ENCODE measurements around the gene TNFAIP8L3. TPM values are rescaled to one million over a fixed set of nuclear protein-coding genes. Genes with fewer than 3 reads are reported as not detected.

The TNFAIP8L3 gene
- polyA plus RNA-seq, 3 donors from 2014 or later, result not detected

DNA sequence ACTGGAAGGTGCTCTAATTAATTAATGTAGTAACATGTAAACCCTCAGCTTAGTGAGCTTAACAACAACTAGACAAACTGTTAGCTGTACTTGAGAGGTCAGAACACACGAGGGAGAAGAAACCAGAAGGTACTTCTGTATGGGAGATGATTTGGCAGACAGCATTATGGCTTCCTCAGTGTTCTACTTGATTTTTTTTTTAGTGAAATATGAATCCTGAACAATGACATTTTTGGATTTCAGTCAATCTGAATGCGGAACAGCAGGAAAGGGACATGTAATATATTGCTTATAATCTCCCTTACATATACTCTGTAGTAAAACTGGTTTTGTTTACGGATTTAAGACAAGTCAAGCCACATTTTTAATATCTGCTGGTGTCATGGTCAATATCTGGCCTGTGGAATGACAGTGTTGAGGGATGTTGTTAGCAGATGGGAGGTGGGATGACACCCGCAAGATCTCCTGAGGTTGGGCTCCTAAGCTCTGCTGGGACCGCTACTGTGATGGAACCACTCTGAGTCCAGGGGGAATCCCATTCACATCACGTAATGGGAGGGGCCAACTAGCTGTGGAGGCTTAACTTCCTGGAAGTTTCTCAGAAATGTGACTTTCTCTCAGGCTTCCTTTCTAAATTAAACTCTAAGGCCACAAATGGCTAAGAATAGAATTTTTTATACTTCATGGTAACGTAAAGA lies 18.7 kb downstream of the TNFAIP8L3 start:
- Mint-ChIP-seq H3K4me1 (peaks cover 34 to 48% of the 10 kb centered on the region in 2 donors), H3K36me3 (peaks cover 0 to 3% (median 0%) of the 10 kb centered on the region in 3 donors), H3K27ac (peak overlapping the region in 2 of 6 donors; percentile 30 to 54), H3K9me3 (peaks cover 0 to 2% (median 0%) of the 10 kb centered on the region in 6 donors), H3K27me3 (ENCODE audit: low read depth in 3 of 3) (peaks cover 11 to 24% (median 16%) of the 10 kb centered on the region in 3 donors), H3K4me3 (peak overlapping the region in 2 of 5 donors; percentile 14 to 27)
- DNase-seq, result peak in 1 of 3 donors; percentile 10

DNA sequence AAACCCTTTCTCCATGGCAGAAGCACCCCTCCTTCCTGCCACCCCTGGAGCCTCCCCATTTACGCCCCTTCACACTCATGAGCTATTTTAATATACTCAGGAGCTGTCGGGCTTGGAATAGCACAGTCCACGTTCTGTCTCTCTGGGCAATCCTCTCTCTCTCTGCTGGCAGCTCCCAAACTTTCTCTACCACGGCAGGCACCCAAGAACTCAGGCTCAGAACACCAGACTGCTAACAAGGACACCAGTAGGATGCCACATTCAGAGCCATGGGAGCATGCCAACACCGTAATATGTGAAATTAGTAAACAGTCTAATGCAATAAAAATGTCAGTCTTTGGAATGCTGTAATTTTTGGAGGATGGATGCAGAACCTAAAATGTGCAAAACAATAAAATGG lies 19.3 kb downstream of the TNFAIP8L3 start:
- DNase-seq, result no peak
- Mint-ChIP-seq H3K27me3 (ENCODE audit: low read depth in 3 of 3) (peaks cover 11 to 24% (median 16%) of the 10 kb centered on the region in 3 donors), H3K27ac (peak overlapping the region in 1 of 6 donors; percentile 30), H3K4me3 (no peak overlapping the region), H3K4me1 (peaks cover 34 to 50% of the 10 kb centered on the region in 2 donors), H3K36me3 (peaks cover 0 to 3% (median 0%) of the 10 kb centered on the region in 3 donors), H3K9me3 (peaks cover 0 to 2% (median 0%) of the 10 kb centered on the region in 6 donors)

DNA sequence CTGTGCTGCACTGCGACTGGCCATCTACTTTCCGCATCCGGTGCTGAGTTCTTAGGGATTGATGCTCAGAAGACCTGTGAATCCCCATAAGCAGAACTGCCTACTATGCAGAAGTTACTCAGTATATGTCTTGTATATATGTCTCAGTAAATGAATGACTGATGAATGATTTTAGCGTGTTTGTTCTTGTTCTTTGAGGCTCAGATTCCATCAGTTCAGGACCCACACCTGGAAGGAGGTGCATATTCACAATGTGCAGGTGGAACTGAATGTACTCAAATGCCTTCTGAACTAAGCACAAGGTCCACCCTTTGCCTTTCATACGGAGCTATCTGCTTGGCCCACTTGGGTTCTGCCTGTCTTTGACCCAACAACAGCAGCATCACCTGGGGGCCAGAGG lies 19.8 kb downstream of the TNFAIP8L3 start:
- H3K9me3 Mint-ChIP-seq, result peaks cover 0 to 2% (median 0%) of the 10 kb centered on the region in 6 donors
- H3K27me3 Mint-ChIP-seq (ENCODE audit: low read depth in 3 of 3), result peaks cover 11 to 24% (median 16%) of the 10 kb centered on the region in 3 donors
- H3K4me3 Mint-ChIP-seq, result no peak overlapping the region
- H3K36me3 Mint-ChIP-seq, result peaks cover 0 to 3% (median 0%) of the 10 kb centered on the region in 3 donors
- no peak overlapping the region for H3K27ac Mint-ChIP-seq
- no peak for DNase-seq
- peaks cover 36 to 52% of the 10 kb centered on the region in 2 donors for H3K4me1 Mint-ChIP-seq

DNA sequence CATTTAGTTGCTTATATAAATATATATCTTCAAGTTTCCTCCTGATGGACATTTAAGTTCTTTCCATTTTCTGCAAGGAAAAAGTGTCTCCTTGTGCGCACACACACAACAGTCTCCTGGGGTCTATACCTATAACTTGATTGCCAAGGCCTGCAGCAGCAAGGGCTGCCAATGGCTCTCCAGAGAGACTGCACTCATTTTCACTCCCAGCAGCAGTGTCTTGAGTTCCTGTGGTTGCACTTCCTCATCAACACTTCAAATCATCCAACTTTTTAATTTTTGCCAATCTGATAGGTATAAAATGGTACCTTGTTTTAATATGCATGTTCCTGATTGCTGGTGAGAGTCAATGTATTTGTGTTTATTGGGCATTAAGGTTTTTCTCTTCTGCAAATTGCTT lies 23.1 kb downstream of the TNFAIP8L3 start:
- no peak for DNase-seq
- Mint-ChIP-seq H3K36me3 (peaks cover 0 to 3% (median 0%) of the 10 kb centered on the region in 3 donors), H3K4me3 (peak overlapping the region in 1 of 5 donors; percentile 46), H3K27me3 (ENCODE audit: low read depth in 3 of 3) (peaks cover 1 to 8% (median 1%) of the 10 kb centered on the region in 3 donors), H3K9me3 (peaks cover 0 to 2% (median 0%) of the 10 kb centered on the region in 6 donors), H3K27ac (no peak overlapping the region), H3K4me1 (peaks cover 18 to 27% of the 10 kb centered on the region in 2 donors)

DNA sequence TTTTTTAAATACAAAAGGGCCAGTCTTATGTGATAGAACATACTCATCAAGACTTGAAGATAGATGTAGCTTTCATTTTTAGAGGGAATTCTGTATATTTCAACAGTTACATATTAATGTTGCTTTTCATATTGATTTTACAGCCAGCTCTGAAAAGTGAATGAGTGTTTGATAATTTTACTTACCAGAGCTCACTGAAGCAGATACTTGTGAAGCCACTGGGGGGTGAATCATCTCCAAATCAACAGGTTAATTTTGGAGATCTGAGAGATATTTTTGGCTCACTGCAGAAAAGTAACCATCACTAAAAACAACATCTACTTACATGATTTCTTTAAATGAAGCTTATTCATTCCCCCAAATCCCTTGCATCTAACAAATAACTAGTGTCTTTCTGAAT lies 24.7 kb downstream of the TNFAIP8L3 start:
- H3K4me1 Mint-ChIP-seq, result peaks cover 9 to 16% of the 10 kb centered on the region in 2 donors
- no peaks in the 10 kb centered on the region for H3K9me3 Mint-ChIP-seq
- H3K4me3 Mint-ChIP-seq, result no peak overlapping the region
- peaks cover 0 to 3% (median 3%) of the 10 kb centered on the region in 3 donors for H3K36me3 Mint-ChIP-seq
- H3K27me3 Mint-ChIP-seq (ENCODE audit: low read depth in 3 of 3), result peaks cover 0 to 7% (median 3%) of the 10 kb centered on the region in 3 donors
- H3K27ac Mint-ChIP-seq, result no peak overlapping the region
- DNase-seq, result no peak

DNA sequence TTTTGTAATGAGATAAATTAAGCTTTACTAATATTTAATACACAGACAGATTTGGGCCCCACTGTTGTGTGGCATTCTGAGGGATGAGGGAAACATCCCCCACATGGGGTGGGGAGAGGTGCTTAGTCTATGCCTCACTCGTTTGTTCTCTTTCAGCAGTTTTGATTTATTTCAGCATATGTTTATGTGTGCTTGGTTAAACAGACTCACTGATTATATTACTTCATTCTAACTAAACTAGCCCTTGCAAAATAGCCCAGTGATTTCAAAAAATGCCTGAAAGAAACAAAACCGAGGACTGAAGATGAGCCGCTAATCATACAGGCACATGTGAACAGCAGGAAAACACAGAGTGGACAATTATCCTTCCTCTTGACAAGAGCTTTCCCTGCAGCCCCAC lies 27.2 kb downstream of the TNFAIP8L3 start:
- DNase-seq, result no peak
- Mint-ChIP-seq H3K36me3 (peaks cover 0 to 3% (median 3%) of the 10 kb centered on the region in 3 donors), H3K4me1 (peaks cover 9 to 16% of the 10 kb centered on the region in 2 donors), H3K4me3 (no peak overlapping the region), H3K9me3 (no peaks in the 10 kb centered on the region), H3K27ac (no peak overlapping the region), H3K27me3 (ENCODE audit: low read depth in 3 of 3) (peaks cover 0 to 10% (median 5%) of the 10 kb centered on the region in 3 donors)

DNA sequence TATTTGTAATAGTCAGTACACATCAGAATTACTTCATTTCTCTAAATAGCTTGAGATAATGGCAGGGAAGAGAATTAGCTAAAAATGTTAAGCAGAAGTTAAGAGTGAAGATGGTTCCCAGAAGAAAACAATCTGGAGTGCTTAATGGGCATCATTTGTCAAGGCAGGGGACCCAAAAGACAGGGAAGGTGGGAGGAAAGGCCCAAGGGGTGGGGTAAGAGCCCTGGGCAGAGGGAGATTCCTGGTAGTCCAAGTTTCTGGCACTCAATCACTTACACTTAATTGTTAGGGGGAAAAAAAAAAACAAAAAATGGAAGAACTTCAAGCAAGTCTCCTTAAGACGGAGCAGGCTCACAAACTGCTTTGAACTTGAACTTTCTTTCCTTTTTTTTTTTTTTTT lies 28.9 kb downstream of the TNFAIP8L3 start:
- no peaks in the 10 kb centered on the region for H3K9me3 Mint-ChIP-seq
- H3K4me1 Mint-ChIP-seq, result peaks cover 2 to 4% of the 10 kb centered on the region in 2 donors
- H3K27ac Mint-ChIP-seq, result no peak overlapping the region
- H3K36me3 Mint-ChIP-seq, result peaks cover 0 to 3% (median 0%) of the 10 kb centered on the region in 3 donors
- H3K27me3 Mint-ChIP-seq (ENCODE audit: low read depth in 3 of 3), result peaks cover 0 to 10% (median 5%) of the 10 kb centered on the region in 3 donors
- DNase-seq, result no peak
- no peak overlapping the region for H3K4me3 Mint-ChIP-seq

DNA sequence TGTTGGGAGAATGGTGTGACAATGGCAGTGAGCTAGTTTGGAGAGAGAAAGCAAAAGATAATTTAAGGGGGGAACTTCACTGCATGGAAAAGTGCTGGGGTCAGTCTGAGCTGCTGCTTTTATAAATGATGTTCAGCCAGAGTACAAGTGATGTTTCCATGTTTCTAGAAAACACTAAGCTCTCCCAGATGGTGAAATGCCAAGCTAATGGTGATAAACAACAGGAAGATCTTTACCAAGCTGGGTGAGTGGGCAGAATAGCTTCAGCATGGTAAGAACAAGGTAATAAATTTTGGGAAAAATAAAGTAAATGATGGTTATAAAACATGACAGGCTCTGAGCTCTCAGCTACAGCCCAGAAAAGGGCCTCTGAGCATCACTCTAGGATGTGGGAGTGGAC lies 29.4 kb downstream of the TNFAIP8L3 start:
- H3K27ac Mint-ChIP-seq, result no peak overlapping the region
- H3K4me1 Mint-ChIP-seq, result peaks cover under 1% of the 10 kb centered on the region in 2 donors
- peaks cover 2 to 10% (median 5%) of the 10 kb centered on the region in 3 donors for H3K27me3 Mint-ChIP-seq (ENCODE audit: low read depth in 3 of 3)
- no peaks in the 10 kb centered on the region for H3K9me3 Mint-ChIP-seq
- no peak for DNase-seq
- H3K36me3 Mint-ChIP-seq, result peaks cover 0 to 3% (median 0%) of the 10 kb centered on the region in 3 donors
- H3K4me3 Mint-ChIP-seq, result no peak overlapping the region

DNA sequence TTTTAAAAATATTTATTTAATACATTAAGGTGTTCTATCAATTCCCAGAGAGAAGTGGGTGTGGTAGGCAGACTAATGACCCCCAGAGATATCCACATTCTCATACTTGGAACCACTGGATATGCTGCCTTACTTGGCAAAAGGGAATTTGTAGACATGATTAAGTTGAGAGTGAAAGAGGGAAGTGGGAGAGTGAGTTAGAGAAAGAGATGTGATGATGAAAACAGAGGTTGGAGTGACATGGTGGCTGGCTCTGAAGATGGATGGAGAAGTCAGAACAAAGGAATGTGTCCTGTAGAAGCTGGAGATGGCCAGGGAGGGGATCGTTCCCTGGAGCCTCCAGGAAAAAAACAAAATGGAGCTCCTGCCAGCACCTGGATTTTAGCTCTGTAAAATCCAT lies 32.0 kb downstream of the TNFAIP8L3 start:
- Mint-ChIP-seq H3K27me3 (ENCODE audit: low read depth in 3 of 3) (peaks cover 3 to 8% (median 8%) of the 10 kb centered on the region in 3 donors), H3K4me3 (no peak overlapping the region), H3K27ac (no peak overlapping the region), H3K4me1 (no peaks in the 10 kb centered on the region), H3K36me3 (peaks cover 0 to 3% (median 0%) of the 10 kb centered on the region in 3 donors), H3K9me3 (no peaks in the 10 kb centered on the region)
- no peak for DNase-seq

DNA sequence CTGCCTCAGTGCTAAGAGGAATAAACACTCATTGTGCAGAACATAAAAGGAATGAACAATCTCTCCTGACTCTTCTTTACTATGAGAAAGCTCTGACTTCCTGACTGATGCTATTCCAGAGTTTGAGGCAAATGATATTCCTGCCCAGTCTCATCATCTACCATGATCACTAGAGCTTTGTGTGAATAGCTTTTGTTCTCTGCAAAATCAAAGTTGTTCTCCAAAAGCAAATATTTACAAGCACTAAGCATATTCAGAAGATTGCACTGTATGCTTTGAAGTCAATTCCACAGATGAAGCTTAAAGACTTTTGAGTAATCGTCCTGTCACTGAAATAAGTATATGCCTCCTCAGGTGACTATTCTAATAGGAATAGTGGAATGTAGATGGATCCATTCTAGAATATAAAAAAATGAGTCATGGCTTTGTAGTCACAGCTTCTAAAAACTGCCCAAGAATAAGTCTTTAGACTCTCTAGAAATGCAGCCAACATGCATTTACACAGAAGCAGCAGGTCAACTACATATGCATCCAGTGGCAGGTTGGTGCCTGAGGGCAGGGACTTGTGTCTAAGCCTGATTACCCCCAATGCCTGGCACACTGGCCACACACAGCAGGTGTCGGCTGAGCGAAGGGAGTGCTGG lies 34.6 kb downstream of the TNFAIP8L3 start:
- no peak for DNase-seq
- Mint-ChIP-seq H3K9me3 (no peaks in the 10 kb centered on the region), H3K27ac (no peak overlapping the region), H3K36me3 (no peaks in the 10 kb centered on the region), H3K4me3 (no peak overlapping the region), H3K27me3 (ENCODE audit: low read depth in 3 of 3) (peaks cover 3 to 12% (median 6%) of the 10 kb centered on the region in 3 donors), H3K4me1 (no peaks in the 10 kb centered on the region)

DNA sequence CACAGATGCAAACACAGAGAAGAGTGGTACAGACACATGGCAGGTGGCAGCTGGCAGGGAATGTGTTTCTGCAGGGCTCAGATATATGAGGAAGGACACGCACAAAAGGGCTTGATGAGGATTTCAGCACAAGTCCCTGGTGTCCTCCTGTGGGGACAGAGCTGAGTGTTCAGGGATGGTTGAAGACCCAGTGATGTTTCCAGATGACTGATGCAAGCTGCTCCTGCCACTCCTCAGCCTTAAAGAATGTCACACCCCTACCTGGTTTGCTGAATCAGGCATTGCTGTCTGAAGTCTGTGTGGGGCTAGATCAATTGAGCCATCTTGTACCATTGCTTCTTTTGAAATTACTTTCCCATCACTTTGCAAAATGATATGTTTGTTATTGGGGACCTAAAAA lies 40.2 kb downstream of the TNFAIP8L3 start:
- Mint-ChIP-seq H3K4me3 (no peak overlapping the region), H3K9me3 (no peaks in the 10 kb centered on the region), H3K27ac (no peak overlapping the region), H3K4me1 (no peaks in the 10 kb centered on the region), H3K36me3 (no peaks in the 10 kb centered on the region), H3K27me3 (ENCODE audit: low read depth in 3 of 3) (peaks cover 9 to 10% (median 10%) of the 10 kb centered on the region in 3 donors)
- DNase-seq, result no peak

DNA sequence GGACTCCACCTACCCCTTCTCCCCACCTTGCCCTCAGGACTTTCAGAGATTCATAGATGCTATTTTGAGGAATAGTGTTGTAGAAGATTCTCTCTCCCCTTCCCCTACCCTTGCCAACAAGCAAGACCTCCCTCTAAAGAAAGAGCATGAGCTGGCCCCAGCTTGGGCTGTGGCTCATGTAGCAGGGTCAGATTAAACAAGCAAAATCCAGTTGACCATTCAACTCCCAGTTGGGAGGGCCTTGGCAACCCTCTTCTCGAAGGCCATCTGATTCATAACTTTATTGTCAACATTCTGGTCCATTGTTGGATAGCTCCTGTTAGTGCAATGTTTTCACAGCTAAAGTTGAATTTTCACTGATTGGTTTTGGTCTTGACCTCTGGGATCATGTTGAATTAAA lies 41.1 kb downstream of the TNFAIP8L3 start:
- H3K4me3 Mint-ChIP-seq, result no peak overlapping the region
- no peak for DNase-seq
- no peaks in the 10 kb centered on the region for H3K36me3 Mint-ChIP-seq
- no peak overlapping the region for H3K27ac Mint-ChIP-seq
- H3K27me3 Mint-ChIP-seq (ENCODE audit: low read depth in 3 of 3), result peaks cover 9 to 12% (median 11%) of the 10 kb centered on the region in 3 donors
- no peaks in the 10 kb centered on the region for H3K4me1 Mint-ChIP-seq
- no peaks in the 10 kb centered on the region for H3K9me3 Mint-ChIP-seq

DNA sequence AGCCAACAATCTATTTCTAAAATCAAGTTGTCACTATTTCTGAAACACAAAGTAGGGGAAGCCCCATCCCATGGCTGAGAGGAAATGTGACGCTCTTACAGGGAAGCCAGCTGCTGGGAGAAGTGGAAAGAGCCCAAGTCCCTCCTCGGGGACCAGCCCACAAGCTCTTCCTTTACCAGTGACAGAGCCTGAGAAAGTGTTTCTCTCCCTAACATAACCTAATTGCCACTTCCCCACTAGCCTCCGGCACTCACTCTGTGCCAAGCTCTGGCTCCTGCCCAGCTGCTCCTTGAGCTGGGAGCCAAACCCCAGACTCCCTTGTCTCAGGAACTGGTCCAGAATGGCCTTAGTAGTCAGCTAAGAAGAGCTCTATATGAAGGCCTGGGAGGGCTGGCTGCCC lies 42.9 kb downstream of the TNFAIP8L3 start:
- no peak for DNase-seq
- Mint-ChIP-seq H3K4me3 (no peak overlapping the region), H3K27ac (no peak overlapping the region), H3K4me1 (no peaks in the 10 kb centered on the region), H3K9me3 (no peaks in the 10 kb centered on the region), H3K27me3 (ENCODE audit: low read depth in 3 of 3) (peaks cover 5 to 13% (median 11%) of the 10 kb centered on the region in 3 donors), H3K36me3 (no peaks in the 10 kb centered on the region)

DNA sequence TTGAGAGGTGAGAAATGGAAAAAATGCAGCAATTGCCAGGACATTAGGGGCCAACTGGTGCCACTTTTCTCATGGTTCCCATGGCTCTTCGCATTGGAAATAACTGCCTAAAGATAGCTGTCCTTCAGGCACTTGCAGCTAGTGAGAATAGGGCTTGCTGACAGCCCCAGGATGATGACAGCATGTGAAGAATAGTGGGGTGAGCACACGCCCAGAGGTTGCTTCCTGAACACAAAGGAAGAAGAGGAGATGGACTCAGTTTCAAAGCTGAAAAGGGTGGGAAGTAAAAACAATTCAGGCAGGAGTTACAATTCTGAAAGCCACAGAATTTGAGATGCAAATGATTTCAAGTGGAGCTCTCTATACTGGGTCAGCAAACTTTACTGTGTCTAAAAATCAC lies 45.6 kb downstream of the TNFAIP8L3 start:
- Mint-ChIP-seq H3K36me3 (no peaks in the 10 kb centered on the region), H3K4me1 (no peaks in the 10 kb centered on the region), H3K4me3 (no peak overlapping the region), H3K9me3 (no peaks in the 10 kb centered on the region), H3K27me3 (ENCODE audit: low read depth in 3 of 3) (peaks cover 3 to 13% (median 8%) of the 10 kb centered on the region in 3 donors), H3K27ac (peak overlapping the region in 1 of 6 donors; percentile 31)
- no peak for DNase-seq
